GM12878 (cell line): ENCODE results near the gene NAV2. TPM values are rescaled to one million over a fixed set of nuclear protein-coding genes. Genes with fewer than 3 reads are reported as not detected.

ENCODE experiments used
- ATAC-seq: fragments of 200-7000 bp; cut with Tn5 transposase; 3 replicates; pipeline ENCODE4 v1.9.1; 2020; ENCODE audit warnings: mild to moderate bottlenecking, moderate library complexity
- BruUV-seq: library from RNA; stranded (reverse); fragments of 400-500 nt; replicated peaks from 2 replicates; lab custom pipeline; 2021; lab: Mats Ljungman, UMichigan
- CTCF ChIA-PET: fragments of 300-600 bp; sonication (Branson Sonifier 250); formaldehyde crosslinking; extraction: SDS; loops from one replicate; lab custom pipeline; 2021; ENCODE audit warnings: inconsistent platforms; lab: Yijun Ruan, JAX
- POLR2A ChIA-PET: fragments of 350-600 bp; formaldehyde crosslinking; extraction: SDS; loops from one replicate; lab custom pipeline; 2021; ENCODE audit warnings: inconsistent platforms; lab: Charles Lee
- RAD21 ChIA-PET: fragments of 300-600 bp; sonication (Branson Sonifier 250); formaldehyde crosslinking; loops from one replicate; lab custom pipeline; 2023; ENCODE audit warnings: antibody characterized with exemption; ENCODE audit not compliant: unreplicated experiment; lab: Charles Lee
- SMC1A ChIA-PET: fragments of 300-600 bp; sonication (Branson Sonifier 250); formaldehyde crosslinking; loops from one replicate; lab custom pipeline; 2023; ENCODE audit not compliant: unreplicated experiment, uncharacterized antibody; lab: Charles Lee
- DNase-seq: peaks from one replicate; pipeline ENCODE4 v3.0.0-alpha.2; 2011; ENCODE audit warnings: low read depth, low spot score
- FAIRE-seq: peaks from 3 replicates; lab custom pipeline; 2011; peaks lifted over from hg19 to GRCh38; lab: Jason Lieb, UNC
- H2AFZ ChIP-seq: 2 replicates; pipeline ENCODE4 v1.6.0; 2011; ENCODE audit warnings: low read depth, low read length, control low read depth; ENCODE audit not compliant: control insufficient read depth
- H3K27ac ChIP-seq: 2 replicates; pipeline ENCODE4 v1.5.1; 2011; ENCODE audit warnings: control low read depth; ENCODE audit not compliant: control insufficient read depth, insufficient read depth
- H3K27me3 ChIP-seq, 2 experiments: replicated peaks in 1 of 2; 2 replicates each; pipeline versions ENCODE4 v1.6.0 to v1.6.1; 2011; ENCODE audit warnings: low read length in 1 of 2; ENCODE audit not compliant: control insufficient read depth in 2 of 2, insufficient read depth in 2 of 2
- H3K36me3 ChIP-seq, 2 experiments: 2 replicates each; pipeline ENCODE4 v1.5.1; 2011; ENCODE audit warnings: low read length in 1 of 2; ENCODE audit not compliant: control insufficient read depth in 2 of 2, insufficient read depth in 2 of 2
- H3K4me1 ChIP-seq: 2 replicates; pipeline ENCODE4 v1.6.1; 2011; ENCODE audit warnings: mild to moderate bottlenecking, low read length, moderate library complexity, mixed read lengths; ENCODE audit not compliant: control insufficient read depth, insufficient read depth
- H3K4me2 ChIP-seq: 2 replicates; pipeline ENCODE4 v1.6.0; 2011; ENCODE audit warnings: control low read depth; ENCODE audit not compliant: control insufficient read depth, insufficient read depth
- H3K4me3 ChIP-seq: fragments of 200-600 bp; sonication (generic); 2 replicates; pipeline ENCODE4 v1.5.1; 2016
- H3K79me2 ChIP-seq: 2 replicates; pipeline ENCODE4 v1.6.0; 2011; ENCODE audit warnings: low read length; ENCODE audit not compliant: control insufficient read depth, insufficient read depth
- H3K9ac ChIP-seq: 2 replicates; pipeline ENCODE4 v1.8.0; 2011; ENCODE audit warnings: low read length, control low read depth, mixed read lengths; ENCODE audit not compliant: control insufficient read depth, insufficient read depth
- H3K9me3 ChIP-seq: replicated peaks from 3 replicates; pipeline ENCODE4 v1.5.1; 2011; ENCODE audit warnings: mild to moderate bottlenecking, low read length; ENCODE audit not compliant: control insufficient read depth, insufficient read depth
- H4K20me1 ChIP-seq: 2 replicates; pipeline ENCODE4 v1.6.0; 2011; ENCODE audit not compliant: control insufficient read depth, insufficient read depth
- CTCF ChIP-seq, 3 experiments: IDR thresholded peaks in 2 of 3; conservative IDR thresholded peaks in 1 of 3; 2 replicates each; pipeline ENCODE4 v1.5.1; 2011; ENCODE audit warnings: low read depth in 3 of 3, low read length in 3 of 3, mild to moderate bottlenecking in 3 of 3, control low read depth in 2 of 3, moderate library complexity in 2 of 3, inconsistent platforms in 1 of 3, mixed read lengths in 1 of 3; ENCODE audit not compliant: control insufficient read depth in 2 of 3, insufficient read depth in 1 of 3; ENCODE audit errors: extremely low read depth in 1 of 3
- WGBS: methylation state at CpG from one replicate; pipeline ENCODE4 v1.1.6; 2016; ENCODE audit warnings: low lambda C conversion rate; ENCODE audit not compliant: insufficient replicate concordance, insufficient coverage; ENCODE audit errors: missing lambda C conversion rate; 5-methylcytosine and 5-hydroxymethylcytosine counted together
- in situ Hi-C: fragments of 300-500 bp; cut with MboI; formaldehyde crosslinking; loops from 9 replicates; pipeline ENCODE4 v1.14.3; 2018; ENCODE audit warnings: mixed read lengths
- intact Hi-C: fragments of 100-400 bp; cut with micrococcal nuclease; formaldehyde crosslinking; loops from one replicate; pipeline ENCODE4 v1.14.2; 2022; ENCODE audit not compliant: unreplicated experiment
- polyA plus RNA-seq, 11 experiments: library from polyadenylated mRNA; depleted of rRNA in 4 of 11; unstranded in 6 of 11; stranded (reverse) in 5 of 11; fragments of >200 nt; fragmentation: Nextera tagmentation in 4 of 11; fragmentation: Illumina TruSeq in 1 of 11; extraction: Ambion mirVana in 4 of 11; extraction: Trizol in 1 of 11; gene quantifications; 1 replicate in 1 of 11; 2 replicates in 10 of 11; pipeline versions ENCODE4 v1.2.1 to v1.2.3, GENCODE V29; 2011 to 2016; ENCODE audit warnings: inconsistent platforms in 2 of 11, missing spikeins in 2 of 11, low read depth in 1 of 11
- total RNA-seq, 4 experiments: library from RNA; depleted of rRNA in 3 of 4; stranded (reverse); fragments of >200 nt in 3 of 4; fragmentation: Illumina TruSeq in 1 of 4; extraction: Trizol in 1 of 4; gene quantifications; 2 replicates each; pipeline versions ENCODE4 v1.2.1 to v1.2.3, GENCODE V29; 2013 to 2021
- TF ChIP-seq, protein P1 (sequence below): fragments of 450-650 bp; IDR thresholded peaks from 2 replicates; pipeline ENCODE4 v1.6.1; 2016; ENCODE audit warnings: mild to moderate bottlenecking, moderate library complexity, borderline replicate concordance

The NAV2 gene
- total and polyA plus RNA-seq, 10 of the 15 experiments (the other 5 are each of a cell fraction or from before 2014, with no cell fraction given): 0.35 to 6.1 (median 1.1) TPM

DNA sequence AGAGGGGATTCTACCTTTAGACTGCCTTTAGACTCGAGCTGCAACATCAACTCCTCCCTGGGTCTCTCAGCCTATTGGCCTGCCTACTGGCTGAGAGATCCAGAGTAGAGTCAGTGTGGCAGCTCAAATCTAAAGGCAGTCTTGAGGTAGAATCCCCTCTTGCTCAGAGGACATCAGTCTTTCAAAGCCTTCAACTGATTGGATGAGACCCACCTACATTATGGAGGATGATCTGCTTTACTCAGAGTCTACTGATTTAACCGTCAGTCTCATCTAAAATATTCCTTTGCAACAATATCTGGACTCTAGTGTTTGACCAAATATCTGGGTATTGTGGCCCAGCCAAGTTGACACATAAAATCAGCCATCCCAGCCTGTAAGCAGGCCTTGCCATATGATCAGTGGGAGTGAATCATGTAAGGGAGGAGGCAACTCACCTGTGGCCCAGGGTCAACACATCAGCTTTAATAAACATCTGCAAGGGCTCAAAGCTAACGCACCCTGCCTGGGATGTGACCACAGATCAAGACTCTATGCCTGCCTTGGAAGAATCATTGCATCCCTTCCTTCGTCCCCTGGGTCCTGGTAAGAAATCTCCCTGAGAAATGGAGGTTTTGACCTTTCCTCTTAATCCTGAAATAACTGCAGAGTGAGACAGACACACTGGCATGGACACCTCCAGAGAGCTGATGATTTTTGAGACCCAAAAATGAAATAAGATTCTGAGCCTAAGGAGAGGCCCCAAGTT is 249.6 kb downstream of the NAV2 start:
- H4K20me1 ChIP-seq: no peaks in the 10 kb centered on the region
- in situ Hi-C loops: no loop called here
- POLR2A ChIA-PET: no interaction called here
- RAD21 ChIA-PET: no interaction called here
- BruUV-seq: no TSS peak
- DNase-seq (no peak), ATAC-seq (no peak)
- SMC1A ChIA-PET: interaction anchor here (0.9 to 2.2 kb wide), 3 partner anchors 10 to 55 kb away, joined by 3 to 8 read pairs (median 7); no protein-coding TSS in a partner anchor
- no peak overlapping the region for H3K4me3 ChIP-seq
- H3K9me3 ChIP-seq: no peaks in the 10 kb centered on the region
- H3K4me1 ChIP-seq: peaks cover 2% of the 10 kb centered on the region; the same call in 1 of the 2 replicates
- no peak overlapping the region for H2AFZ ChIP-seq
- no peaks in the 10 kb centered on the region for H3K36me3 ChIP-seq
- no peak overlapping the region for H3K4me2 ChIP-seq
- no peak for TF ChIP-seq CTCF (IDR thresholded peaks at IDR 0.05 in 2 of 3, conservative IDR thresholded peaks at IDR 0.05 in 1 of 3; ENCODE audit: control insufficient read depth in 2 of 3, extremely low read depth in 1 of 3, insufficient read depth in 1 of 3, low read depth in 3 of 3, low read length in 3 of 3)
- TF ChIP-seq, protein P1, sequence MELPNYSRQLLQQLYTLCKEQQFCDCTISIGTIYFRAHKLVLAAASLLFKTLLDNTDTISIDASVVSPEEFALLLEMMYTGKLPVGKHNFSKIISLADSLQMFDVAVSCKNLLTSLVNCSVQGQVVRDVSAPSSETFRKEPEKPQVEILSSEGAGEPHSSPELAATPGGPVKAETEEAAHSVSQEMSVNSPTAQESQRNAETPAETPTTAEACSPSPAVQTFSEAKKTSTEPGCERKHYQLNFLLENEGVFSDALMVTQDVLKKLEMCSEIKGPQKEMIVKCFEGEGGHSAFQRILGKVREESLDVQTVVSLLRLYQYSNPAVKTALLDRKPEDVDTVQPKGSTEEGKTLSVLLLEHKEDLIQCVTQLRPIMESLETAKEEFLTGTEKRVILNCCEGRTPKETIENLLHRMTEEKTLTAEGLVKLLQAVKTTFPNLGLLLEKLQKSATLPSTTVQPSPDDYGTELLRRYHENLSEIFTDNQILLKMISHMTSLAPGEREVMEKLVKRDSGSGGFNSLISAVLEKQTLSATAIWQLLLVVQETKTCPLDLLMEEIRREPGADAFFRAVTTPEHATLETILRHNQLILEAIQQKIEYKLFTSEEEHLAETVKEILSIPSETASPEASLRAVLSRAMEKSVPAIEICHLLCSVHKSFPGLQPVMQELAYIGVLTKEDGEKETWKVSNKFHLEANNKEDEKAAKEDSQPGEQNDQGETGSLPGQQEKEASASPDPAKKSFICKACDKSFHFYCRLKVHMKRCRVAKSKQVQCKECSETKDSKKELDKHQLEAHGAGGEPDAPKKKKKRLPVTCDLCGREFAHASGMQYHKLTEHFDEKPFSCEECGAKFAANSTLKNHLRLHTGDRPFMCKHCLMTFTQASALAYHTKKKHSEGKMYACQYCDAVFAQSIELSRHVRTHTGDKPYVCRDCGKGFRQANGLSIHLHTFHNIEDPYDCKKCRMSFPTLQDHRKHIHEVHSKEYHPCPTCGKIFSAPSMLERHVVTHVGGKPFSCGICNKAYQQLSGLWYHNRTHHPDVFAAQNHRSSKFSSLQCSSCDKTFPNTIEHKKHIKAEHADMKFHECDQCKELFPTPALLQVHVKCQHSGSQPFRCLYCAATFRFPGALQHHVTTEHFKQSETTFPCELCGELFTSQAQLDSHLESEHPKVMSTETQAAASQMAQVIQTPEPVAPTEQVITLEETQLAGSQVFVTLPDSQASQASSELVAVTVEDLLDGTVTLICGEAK: no peak
- TF ChIP-seq, all 136 proteins: peak for 0
- FAIRE-seq: no peak
- no peak overlapping the region for H3K9ac ChIP-seq
- no peak overlapping the region for H3K27ac ChIP-seq
- CTCF ChIA-PET: interaction anchor here (0.8 to 3.0 kb wide), 4 partner anchors 11 to 390 kb away, joined by 3 to 27 read pairs (median 4); no protein-coding TSS in a partner anchor
- WGBS: 21% methylated on average over 4 of the region's 4 CpGs
- no peaks in the 10 kb centered on the region; a peak in 1 of 4 replicates for H3K27me3 ChIP-seq
- intact Hi-C loops: no loop called here
- no peaks in the 10 kb centered on the region for H3K79me2 ChIP-seq
